ENCODE results near the gene ARHGAP27. TPM values are rescaled to one million over a fixed set of nuclear protein-coding genes. Genes with fewer than 3 reads are reported as not detected.
"Not testable (repeated sequence)": the region's sequence is repeated elsewhere in the genome, so short reads cannot be mapped to it uniquely, and the experiment has no call there.

ARHGAP27 gene, protein sequence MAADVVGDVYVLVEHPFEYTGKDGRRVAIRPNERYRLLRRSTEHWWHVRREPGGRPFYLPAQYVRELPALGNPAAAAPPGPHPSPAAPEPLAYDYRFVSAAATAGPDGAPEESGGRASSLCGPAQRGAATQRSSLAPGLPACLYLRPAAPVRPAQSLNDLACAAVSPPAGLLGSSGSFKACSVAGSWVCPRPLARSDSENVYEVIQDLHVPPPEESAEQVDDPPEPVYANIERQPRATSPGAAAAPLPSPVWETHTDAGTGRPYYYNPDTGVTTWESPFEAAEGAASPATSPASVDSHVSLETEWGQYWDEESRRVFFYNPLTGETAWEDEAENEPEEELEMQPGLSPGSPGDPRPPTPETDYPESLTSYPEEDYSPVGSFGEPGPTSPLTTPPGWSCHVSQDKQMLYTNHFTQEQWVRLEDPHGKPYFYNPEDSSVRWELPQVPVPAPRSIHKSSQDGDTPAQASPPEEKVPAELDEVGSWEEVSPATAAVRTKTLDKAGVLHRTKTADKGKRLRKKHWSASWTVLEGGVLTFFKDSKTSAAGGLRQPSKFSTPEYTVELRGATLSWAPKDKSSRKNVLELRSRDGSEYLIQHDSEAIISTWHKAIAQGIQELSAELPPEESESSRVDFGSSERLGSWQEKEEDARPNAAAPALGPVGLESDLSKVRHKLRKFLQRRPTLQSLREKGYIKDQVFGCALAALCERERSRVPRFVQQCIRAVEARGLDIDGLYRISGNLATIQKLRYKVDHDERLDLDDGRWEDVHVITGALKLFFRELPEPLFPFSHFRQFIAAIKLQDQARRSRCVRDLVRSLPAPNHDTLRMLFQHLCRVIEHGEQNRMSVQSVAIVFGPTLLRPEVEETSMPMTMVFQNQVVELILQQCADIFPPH
- polyA plus RNA-seq (ENCODE audit: insufficient read length in 4 of 4) = 10 to 100 TPM; 13.2 to 18.2 (median 14.8) TPM

DNA sequence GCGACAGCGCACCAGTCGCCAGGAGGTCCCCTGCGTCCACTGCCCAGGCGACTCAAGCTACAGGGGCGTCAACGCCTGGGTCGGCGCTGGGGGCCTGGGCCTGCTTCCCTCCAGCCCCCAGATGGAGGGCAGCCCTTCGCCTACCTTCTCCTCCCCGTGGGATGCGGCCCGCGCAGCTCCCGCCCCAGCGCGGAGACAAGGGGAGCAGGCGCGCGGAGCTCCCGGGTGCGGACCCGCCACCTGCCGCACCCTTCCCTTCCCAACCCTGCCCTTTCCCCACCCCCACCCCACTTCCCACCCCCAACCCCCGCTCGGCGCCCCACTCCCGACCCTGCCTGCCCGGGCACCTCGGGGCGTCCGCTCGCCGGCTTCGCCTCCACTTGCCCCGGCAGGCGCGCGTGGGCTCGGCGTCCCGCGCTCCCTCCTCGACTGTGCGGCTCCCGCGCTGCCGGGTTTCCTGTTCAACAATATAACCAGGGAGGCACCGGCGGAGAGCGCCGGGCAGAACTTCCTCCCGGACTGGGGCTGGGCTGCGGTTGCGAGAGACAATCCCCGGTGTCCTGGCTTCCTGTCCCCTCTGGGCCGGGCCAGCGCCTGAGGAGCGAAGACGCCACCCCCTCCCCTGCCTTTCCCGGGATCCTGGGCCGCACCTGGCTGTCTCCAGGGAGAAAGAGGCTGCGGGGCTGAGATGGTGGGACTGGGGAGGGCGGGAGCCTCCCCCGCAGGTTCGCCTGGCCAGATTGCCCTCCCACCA lies at the start of gene ARHGAP27:
TSS of gene ARHGAP27 (minus strand) at position 466 of the 754 bp plus-strand sequence. CDS start 2,591 bp downstream, outside the sequence.
- DNase-seq (ENCODE audit: low read depth in 4 of 4, low spot score in 3 of 4) = no peak

DNA sequence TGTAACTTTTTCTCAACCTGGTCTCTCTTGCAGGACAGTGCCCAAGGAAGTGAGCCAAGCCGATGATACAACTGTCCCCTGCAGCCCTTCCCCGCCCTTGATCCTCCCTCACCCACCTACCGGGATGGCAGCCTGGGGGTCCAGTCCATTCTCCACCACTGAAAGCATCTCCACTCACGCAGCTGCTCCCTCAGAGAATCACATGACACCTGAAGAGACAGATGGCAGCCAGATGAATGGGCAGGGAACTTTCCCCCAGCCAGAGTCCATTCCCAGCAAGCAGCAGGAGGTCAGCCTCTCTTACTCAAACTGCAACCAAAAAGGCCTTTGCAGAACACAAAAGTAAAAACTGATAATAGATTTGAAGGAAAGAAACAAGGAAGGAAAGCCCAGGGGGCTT lies 49.6 kb upstream of the ARHGAP27 start:
- not testable (repeated sequence) for DNase-seq (ENCODE audit: low read depth in 4 of 4, low spot score in 3 of 4)

DNA sequence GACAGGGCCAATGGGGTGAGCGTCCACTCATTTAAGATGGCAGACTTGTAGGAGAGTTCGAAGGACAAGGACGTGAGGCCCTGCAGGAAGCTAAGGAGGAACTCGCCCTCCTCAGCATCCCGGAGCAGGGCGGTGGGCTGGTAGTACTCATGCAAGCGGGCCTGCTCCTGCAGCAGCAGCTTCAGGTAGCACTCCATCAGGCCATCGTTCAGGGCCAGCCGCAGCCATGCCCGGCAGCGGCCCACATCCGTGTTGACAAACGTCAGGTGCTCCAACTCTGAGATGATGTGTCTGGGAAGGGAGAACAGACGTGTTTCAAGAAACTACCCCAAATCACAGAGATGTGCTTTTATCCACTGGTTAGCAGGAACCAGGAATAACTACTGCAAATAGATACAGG lies 42.8 kb upstream of the ARHGAP27 start:
- not testable (repeated sequence) for DNase-seq (ENCODE audit: low read depth in 4 of 4, low spot score in 3 of 4)

DNA sequence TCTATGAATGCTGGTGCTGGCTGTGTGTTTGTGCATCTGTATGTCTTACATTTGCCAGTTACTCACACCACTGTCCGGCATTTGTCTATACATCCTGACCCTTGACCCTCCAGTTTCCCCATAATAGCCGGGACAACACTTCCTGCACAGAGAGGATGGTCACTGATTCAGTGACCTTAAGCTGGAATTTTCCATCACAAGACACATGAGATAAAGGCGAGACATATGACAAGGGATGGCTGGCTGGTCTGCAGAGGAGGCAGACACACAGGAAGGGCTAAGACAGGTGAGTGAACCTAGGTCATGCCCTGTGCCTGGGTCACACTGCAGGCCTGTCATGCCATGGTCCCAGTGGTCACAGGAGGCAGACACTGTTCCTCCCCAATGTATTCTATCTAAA lies 39.6 kb upstream of the ARHGAP27 start:
- DNase-seq (ENCODE audit: low read depth in 4 of 4, low spot score in 3 of 4) = not testable (repeated sequence)

DNA sequence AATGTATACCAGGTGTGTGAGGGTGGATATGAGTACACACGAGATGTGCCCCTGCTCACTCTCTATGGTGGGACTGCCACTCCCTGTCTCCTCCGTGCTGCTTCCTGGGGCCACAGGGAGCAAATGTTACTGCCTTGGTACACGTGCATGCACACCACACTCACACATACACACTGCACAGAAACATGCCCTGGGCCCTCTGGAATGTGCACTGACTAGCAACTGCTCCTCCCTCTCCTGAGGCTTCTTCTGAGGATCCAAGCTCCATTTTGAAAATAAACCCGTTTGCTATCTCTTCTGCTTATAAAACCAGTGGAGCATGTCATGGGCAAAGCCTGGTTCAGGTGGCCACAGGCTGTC lies 36.5 kb upstream of the ARHGAP27 start:
- DNase-seq (ENCODE audit: low read depth in 4 of 4, low spot score in 3 of 4) = not testable (repeated sequence)

DNA sequence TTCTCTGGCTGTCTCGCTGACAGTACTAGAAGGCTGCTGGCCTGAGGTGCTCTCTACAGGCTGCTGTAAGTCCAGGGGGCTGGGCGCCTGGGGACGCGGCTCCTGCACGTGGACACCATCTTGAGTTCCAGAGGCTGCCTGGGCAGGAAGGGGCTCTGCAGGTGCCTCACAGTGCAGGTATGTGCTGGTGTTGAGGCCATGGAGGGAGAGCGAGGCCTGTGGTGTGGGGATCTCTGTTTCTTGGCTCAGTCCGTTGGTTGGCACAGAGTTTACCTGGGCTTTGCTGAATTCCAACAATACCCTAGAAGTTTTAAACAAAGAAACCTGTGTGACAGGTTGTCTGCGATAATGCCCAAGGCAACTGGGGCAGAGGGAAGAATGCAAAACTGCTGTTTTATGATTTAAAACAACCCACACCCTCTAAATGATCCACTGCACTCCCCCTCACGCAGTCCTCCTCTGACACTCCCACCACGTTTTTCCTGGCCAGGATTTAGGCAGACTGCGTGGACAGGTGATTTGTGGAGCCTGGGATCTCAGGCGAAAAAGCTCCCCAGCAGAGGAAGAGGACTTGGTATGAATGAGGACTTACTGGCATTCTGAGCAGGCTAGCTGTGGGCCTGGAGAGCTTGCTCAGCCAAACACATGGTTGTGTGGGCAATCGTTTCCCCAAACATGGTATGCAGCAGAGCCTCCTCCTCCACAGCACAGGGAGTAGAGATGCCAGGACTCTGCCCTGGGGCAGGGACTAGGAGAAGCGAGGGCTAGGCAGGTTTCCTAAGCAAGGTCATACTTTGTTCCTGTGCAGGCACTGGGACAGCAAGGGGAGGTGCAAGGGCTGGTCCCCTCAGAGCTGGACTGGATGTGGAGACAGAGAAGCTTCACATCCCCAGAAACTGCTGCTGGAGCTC lies 35.9 kb upstream of the ARHGAP27 start:
- DNase-seq (ENCODE audit: low read depth in 4 of 4, low spot score in 3 of 4) = not testable (repeated sequence)

DNA sequence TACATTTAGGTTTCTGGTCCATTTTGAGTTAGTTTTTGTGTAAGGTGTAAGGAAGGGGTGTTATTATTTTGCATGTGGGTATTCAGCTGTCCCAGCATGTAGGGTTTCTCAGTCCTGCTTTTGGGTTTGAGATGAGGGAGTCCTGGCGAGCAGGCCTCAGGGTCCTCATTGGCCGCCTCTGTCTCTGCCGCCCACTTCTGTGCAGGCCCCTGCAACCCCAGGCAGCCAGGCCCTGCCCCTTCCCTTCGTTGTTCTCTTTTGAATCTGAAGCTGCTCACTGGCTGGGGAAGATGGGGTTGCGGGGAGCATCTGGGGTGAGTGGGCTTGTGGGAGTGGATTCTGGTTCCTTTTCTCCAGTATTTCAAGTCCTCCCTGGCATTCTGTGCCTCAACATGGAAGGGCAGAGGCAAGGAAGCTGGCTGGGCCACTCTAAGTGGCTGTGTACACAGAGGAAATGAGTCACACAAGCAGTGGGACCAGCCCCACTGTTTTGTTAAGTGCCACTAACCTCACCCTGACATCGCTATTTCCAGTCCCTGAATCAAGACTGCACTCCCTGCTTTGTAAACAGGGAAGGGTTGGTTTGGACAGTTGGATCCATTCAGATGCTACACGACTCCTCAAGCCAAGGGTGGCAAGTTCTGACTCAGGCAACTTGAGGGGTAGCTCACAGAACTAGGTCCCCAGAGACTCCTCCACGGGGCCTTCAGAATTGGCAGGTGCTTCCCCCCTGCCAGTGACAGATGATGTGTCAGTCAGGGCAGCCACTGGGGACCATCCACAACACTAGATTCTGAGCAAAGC lies 29.1 kb upstream of the ARHGAP27 start:
- DNase-seq (ENCODE audit: low read depth in 4 of 4, low spot score in 3 of 4) = not testable (repeated sequence)

DNA sequence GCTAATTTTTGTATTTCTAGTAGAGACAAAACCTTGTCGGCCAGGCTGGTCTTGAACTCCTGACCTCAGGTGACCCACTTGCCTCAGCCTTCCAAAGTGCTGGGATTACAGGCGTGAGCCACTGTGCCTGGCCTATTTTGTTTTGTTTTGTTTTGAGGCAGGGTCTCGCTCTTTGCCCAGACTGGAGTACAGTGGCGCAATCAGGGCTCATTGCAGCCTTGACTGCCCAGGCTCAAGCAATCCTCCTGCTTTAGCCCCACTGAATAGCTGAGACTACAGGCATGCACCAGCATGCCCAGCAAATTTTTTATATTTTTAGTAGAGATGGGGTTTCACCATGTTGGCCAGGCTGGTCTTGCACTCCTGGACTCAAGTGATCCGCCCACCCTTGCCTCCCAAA lies 27.8 kb upstream of the ARHGAP27 start:
- not testable (repeated sequence) for DNase-seq (ENCODE audit: low read depth in 4 of 4, low spot score in 3 of 4)

DNA sequence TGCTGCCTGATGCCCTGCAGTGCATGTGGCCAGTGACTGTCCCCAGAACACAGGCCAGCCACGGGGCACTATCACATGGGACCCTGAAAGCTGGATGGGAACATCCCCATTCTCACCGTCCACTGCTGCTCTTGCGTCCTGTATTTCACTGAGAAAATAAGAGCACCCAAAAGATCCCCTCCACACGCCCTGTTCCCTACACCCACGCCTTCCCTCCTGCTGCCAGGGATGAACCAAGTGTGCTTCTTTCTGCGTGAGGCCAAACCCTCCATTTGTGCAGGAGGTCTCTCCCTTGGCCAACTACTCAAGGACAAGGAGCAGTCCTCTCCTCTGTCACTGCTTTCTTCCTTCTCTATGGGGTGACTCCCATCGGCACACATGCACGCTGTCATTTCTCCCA lies 21.7 kb upstream of the ARHGAP27 start:
- not testable (repeated sequence) for DNase-seq (ENCODE audit: low read depth in 4 of 4, low spot score in 3 of 4)

DNA sequence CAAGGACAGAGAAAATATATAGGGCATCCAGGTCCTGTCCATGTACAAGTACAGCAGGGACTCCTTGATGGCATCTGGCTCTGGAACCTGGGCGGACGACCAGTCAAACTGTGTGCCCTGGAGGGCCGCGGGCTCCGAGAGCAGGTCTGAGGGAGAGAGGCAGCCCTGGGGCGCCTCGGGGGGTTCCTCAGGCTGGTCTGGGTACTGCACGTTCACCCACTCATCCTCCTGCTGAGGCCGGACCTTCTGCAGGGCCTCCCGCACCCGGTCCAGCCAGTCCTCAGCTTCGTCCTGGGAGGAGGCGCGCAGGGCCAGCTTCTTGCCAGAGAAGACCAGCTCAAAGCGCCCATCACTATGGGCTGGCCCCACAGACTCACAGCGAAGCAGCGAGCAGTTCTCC lies 21.1 kb upstream of the ARHGAP27 start:
- not testable (repeated sequence) for DNase-seq (ENCODE audit: low read depth in 4 of 4, low spot score in 3 of 4)

DNA sequence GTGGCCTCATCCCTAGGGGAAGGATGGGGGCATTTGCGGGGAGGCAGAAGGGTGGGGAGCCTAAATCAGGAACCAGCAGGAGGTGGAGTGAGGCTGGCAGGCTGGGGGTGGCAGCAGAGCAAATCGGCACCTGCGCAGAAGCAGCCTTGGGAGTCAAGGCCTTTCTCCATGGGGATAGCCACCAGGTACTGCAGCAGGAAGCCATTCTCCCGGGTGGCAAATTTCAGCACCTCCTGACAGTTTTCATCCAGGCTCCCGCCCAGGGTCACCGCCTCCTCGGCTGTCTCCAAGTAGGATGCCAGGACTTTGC lies 20.5 kb upstream of the ARHGAP27 start:
- DNase-seq (ENCODE audit: low read depth in 4 of 4, low spot score in 3 of 4) = not testable (repeated sequence)

DNA sequence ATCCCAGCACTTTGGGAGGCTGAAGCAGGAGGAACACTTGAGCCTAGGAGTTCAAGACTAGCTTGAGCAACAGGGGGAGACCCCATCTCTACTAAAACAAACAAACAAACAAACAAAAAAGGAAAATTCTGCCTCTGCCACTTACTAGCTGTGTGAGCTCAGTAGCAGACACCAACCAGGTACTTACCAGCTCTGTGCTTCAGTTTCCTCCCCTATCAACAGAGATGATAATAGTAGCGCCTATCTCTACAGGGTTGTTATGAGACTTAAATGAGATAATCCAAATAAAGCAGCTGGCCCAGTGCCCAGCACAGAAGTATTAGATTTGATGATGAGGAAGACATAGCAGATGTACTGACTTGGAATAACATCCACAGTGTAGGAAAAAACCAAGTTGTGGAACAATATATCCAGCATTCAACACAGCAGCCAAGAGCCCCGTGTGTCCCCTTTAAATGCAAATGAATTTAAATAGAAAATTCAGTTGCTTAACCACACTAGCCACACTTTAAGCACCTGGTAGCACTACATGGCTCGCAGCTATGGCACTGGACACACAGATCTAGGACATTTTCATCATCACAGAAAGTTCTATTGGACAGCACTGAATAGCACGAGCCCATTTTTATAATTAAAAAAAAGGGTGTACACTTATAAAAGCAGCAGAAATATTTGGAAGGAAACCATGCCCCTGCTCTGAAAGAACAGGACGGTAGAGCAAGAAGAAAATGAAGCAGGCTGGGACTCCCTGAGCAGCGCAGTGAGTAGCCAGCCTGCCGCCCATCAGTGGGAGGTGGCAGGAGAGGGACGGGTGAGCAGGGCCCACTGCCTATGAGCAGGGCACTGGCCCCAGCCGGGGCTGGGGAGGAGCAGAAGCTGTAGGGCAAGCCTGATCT lies 19.9 kb upstream of the ARHGAP27 start:
- not testable (repeated sequence) for DNase-seq (ENCODE audit: low read depth in 4 of 4, low spot score in 3 of 4)

DNA sequence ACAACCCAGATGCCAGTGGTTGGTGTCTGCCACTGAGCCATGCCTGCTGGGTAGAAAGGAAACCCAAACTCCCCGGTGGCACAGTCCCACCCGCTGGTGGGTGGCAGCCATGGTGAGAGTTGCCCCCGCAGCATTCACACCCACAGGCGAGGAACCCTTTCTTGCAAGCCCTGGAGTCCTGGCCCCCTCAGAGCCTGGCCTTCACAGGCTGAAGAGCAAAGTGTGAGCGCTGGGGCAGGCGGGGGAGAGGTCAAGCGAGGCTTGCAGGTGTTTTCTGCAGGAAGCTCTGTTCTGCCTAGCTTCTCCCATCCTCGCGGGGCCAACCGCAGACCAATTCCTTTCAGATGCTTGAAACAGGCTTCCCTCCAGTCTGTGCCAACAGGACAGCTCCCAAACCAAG lies 19.0 kb upstream of the ARHGAP27 start:
- not testable (repeated sequence) for DNase-seq (ENCODE audit: low read depth in 4 of 4, low spot score in 3 of 4)

DNA sequence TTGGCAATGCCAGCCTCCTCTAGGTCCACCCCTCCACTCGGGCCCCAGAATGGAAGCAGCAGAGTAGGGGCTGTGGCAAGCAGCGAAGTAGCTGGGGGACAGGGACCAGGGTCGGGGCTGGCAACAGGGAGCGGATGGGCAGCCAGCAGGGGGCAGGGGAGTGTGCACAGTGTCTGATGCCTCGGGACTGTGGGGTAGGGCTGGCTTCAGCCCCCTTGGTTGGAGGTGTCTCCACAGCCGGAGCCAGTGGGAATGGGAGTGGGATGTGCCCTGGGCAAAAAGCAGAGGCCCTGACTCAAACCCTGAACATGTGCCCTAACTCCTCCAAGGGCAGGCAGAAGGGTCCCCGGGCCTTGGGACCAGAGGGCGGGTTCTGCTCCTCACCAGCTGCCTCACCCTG lies 18.5 kb upstream of the ARHGAP27 start:
- no peak for DNase-seq (ENCODE audit: low read depth in 4 of 4, low spot score in 3 of 4)

DNA sequence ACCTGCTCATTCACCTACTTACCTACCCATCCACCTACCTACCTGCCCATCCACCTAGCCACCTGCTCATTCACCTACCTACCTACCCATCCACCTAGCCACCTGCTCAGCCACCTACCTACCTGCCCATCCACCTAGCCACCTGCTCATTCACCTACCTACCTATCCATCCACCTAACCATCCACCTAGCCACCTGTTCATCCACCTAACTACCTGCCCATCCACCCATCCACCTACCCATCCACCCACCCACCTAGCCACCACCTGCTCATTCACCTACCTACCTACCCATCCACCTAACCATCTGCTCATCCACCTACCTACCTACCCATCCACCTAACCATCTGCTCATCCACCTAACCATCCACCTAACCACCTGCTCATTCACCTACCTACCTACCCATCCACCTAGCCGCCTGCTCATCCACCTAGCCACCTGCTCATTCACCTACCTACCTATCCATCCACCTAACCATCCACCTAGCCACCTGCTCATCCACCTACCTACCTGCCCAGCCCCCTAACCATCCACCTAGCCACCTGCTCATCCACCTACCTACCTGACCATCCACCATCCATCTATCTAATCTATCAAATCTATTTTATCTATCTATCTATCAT lies 17.1 kb upstream of the ARHGAP27 start:
- DNase-seq (ENCODE audit: low read depth in 4 of 4, low spot score in 3 of 4) = not testable (repeated sequence)

DNA sequence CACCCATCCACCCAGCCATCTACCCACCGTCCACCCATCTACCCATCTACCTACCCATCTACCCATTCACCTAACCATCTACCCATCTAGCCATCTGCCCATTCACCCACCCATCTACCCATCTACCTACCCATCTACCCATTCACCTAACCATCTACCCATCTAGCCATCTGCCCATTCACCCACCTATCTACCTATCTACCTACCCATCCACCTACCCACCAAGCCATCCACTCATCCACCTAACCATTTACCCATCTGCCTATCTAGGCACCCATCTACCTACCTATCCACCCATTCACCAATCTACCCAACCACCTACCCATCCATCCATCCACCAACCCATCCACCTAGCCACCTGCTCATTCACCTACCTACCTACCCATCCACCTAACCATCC lies 16.6 kb upstream of the ARHGAP27 start:
- not testable (repeated sequence) for DNase-seq (ENCODE audit: low read depth in 4 of 4, low spot score in 3 of 4)

DNA sequence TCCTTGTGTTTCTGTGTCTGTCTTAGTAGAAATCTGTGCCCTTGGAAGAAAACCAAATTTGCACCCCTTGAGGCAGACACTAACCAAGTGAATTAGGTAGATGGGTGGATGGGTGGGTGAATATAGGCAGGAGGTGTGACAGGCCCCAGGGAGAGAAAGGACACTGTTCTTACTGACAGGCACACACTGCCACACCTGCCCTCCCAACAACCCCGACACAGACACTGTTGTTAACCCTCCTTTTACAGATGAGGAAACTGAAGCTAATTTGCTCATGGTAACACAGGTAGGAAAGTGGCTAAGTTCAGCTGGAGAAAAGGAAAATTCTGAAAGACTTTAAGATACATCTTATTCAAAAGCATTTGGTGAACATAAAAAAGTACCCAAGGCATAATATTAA lies 15.8 kb upstream of the ARHGAP27 start:
- not testable (repeated sequence) for DNase-seq (ENCODE audit: low read depth in 4 of 4, low spot score in 3 of 4)

DNA sequence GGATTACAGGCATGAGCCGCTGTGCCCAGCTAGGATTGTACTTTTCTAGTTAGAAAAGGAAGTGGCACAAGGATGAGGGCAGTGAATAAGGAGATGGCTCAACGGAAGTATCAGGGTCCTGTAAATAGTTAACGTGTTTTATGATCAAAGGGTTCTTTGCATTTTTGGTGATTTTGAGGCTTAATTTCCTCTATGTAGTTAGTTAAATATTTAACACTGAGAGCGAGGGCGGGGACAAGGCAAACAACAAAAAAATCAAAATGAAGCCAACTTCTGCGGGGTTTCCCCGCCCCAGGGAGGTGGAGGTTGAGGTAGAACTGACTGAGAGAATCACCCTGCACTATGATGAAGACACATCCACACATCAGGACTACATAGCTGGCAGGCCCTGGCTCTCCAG lies 15.4 kb upstream of the ARHGAP27 start:
- not testable (repeated sequence) for DNase-seq (ENCODE audit: low read depth in 4 of 4, low spot score in 3 of 4)
